ENCODE data around the gene SLC19A3. TPM values are rescaled to one million over a fixed set of nuclear protein-coding genes. Genes with fewer than 3 reads are reported as not detected.
"Not testable (repeated sequence)": the region's sequence is repeated elsewhere in the genome, so short reads cannot be mapped to it uniquely, and the experiment has no call there.

Gene SLC19A3
- total RNA-seq, 2 donors from 2014 or later = not detected

DNA sequence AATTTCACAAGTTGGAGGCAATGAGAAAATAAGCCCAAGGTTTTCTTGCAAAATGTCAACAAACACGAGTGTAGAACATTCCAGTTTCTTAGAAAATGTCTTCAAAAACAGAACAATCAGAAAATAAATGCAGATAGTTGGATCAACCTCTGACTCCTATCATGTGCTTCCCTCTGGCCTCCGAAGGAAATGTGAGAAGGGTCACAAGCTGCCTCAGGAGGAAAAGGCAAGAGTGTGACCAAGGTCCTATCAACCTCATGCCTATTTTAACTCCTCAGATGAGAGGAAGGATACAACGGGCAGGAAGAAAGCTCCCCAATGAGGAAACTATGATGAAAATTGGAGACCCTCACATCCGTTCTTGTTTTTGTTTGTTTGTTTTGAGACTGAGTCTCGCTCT, 43.3 kb downstream of the SLC19A3 start:
- H3K9me3 Mint-ChIP-seq = no peaks in the 10 kb centered on the region
- no peaks in the 10 kb centered on the region for H3K27me3 Mint-ChIP-seq
- no peak overlapping the region for H3K4me3 Mint-ChIP-seq
- H3K27ac Mint-ChIP-seq = no peak overlapping the region
- no peaks in the 10 kb centered on the region for H3K36me3 Mint-ChIP-seq
- ATAC-seq (no peak), DNase-seq (ENCODE audit: low spot score) (no peak)
- H3K4me1 Mint-ChIP-seq (ENCODE audit: low read depth in 2 of 2) = no peaks in the 10 kb centered on the region

DNA sequence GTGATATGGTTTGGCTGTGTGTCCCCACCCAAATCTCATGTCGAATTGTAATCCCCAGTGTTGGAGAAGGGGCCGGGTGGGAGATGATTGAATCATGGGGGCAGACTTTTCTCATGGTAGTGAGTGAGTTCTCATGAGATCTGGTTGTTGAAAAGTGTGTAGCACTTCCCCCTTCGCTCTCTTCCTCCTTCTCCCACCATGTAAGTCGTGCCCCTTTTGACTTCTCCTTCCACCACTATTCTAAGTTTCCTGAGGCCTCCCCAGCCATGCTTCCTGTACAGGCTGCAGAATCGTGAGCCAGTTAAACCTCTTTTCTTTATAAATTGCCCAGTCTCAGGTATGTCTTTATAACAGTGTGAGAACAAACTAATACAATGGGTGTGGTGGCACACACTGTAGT, 44.2 kb downstream of the SLC19A3 start:
- not testable (repeated sequence) for H3K4me3 Mint-ChIP-seq; H3K9me3 Mint-ChIP-seq; H3K36me3 Mint-ChIP-seq; H3K27me3 Mint-ChIP-seq; H3K27ac Mint-ChIP-seq; H3K4me1 Mint-ChIP-seq (ENCODE audit: low read depth in 2 of 2); DNase-seq (ENCODE audit: low spot score); ATAC-seq

DNA sequence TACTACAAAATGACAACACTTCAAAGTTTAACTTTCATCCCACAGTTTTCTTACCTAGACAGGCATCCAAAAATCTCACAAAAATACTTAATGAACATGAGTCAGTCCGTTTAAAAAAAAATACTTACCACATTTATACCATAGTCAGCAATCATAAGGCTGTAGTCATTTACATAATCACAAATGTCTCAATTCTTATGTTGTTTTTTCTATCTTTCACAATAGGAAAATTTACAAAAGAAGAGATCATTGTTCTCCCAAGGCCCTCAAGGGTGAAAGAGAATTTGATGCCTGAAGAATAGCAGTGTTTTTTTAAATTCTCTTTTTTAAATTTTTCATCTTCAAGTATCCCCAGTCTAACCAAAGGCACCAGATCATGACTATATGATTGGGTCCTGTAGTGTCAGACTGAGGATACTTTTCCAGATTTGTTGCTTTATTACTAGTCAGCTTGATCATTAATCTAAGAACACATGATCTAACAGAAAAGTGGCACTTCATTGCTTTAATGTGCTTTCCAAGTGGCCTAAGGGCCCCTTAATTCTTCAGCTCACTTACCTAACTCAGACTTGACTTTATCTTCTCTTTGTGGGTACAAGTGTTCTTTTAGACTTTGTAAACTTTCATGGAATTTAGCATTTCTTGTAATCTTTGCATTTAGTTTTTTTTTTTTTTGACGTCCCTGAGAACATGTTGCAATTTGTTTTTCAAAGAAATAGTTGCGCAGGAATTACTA, 46.5 kb downstream of the SLC19A3 start:
- no peak overlapping the region for H3K27ac Mint-ChIP-seq
- no peaks in the 10 kb centered on the region for H3K4me1 Mint-ChIP-seq (ENCODE audit: low read depth in 2 of 2)
- H3K9me3 Mint-ChIP-seq = no peaks in the 10 kb centered on the region
- no peaks in the 10 kb centered on the region for H3K27me3 Mint-ChIP-seq
- DNase-seq (ENCODE audit: low spot score) = no peak
- ATAC-seq = no peak
- H3K36me3 Mint-ChIP-seq = no peaks in the 10 kb centered on the region
- no peak overlapping the region for H3K4me3 Mint-ChIP-seq

DNA sequence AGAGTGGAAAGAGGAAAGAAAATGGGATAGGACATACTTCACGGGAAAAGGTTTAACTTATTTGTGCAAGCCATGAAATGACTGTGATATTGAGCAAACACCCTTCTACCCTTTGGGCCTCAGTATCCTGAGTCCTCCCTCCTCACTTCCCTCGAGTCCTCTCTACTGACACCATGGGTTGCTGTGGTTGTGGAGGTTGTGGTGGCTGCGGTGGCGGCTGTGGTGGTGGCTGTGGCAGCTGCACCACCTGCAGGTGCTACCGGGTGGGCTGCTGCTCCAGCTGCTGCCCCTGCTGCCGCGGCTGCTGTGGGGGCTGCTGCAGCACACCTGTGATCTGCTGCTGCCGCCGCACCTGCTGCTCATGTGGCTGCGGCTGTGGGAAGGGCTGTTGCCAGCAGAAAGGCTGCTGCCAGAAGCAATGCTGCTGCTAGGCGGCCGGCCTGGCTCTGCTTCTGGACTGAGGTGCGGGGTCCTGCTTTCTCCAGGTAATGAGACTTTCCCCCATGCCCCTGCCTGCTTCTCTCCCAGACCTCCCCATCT, 51.1 kb downstream of the SLC19A3 start, which contains the start of gene SCYGR5:
TSS of gene SCYGR5 (plus strand) at position 174 of the 540 bp plus-strand sequence. CDS start at position 174, 0 bp downstream.
- ATAC-seq; H3K4me1 Mint-ChIP-seq (ENCODE audit: low read depth in 2 of 2); H3K27ac Mint-ChIP-seq; H3K27me3 Mint-ChIP-seq; DNase-seq (ENCODE audit: low spot score); H3K36me3 Mint-ChIP-seq; H3K4me3 Mint-ChIP-seq; H3K9me3 Mint-ChIP-seq: not testable (repeated sequence)

DNA sequence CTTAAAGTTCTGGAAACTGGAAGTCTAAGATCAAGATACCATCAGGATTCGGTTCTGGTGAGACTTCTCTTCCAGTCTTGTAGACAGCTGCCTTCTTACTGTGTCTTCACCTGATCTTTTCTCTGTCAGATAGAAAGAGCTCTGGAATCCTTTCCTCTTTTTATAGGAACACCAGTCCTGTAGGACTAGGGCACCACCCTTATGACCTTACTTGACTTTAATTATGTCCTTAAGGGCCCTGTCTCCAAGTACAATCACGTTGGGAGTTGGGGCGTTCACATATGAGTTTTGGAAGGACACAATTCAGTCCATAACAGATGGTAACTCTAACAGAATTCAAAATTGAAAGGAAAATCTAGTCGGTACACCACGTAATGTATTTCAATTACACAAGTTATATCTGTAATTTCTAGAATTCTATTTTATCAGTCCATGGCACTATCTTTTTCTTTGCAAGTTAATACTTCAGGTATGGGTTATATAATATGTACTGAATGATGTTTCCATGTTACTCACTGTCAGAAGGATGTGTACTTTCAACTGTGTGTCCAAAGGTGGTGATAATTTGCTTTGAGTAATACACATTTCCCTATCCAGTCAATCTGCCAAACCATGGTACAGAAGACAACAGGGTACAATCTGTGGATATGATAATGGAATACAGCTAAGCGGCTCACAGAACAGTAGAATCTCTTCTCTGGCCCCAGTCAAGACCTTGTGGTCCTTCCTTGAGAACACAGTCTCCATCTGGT, 52.5 kb downstream of the SLC19A3 start:
- no peak for ATAC-seq
- H3K27me3 Mint-ChIP-seq = peaks cover 0 to 2% of the 10 kb centered on the region in 2 donors
- H3K4me3 Mint-ChIP-seq = no peak overlapping the region
- no peaks in the 10 kb centered on the region for H3K4me1 Mint-ChIP-seq (ENCODE audit: low read depth in 2 of 2)
- no peak for DNase-seq (ENCODE audit: low spot score)
- no peaks in the 10 kb centered on the region for H3K36me3 Mint-ChIP-seq
- no peak overlapping the region for H3K27ac Mint-ChIP-seq
- H3K9me3 Mint-ChIP-seq = no peaks in the 10 kb centered on the region

DNA sequence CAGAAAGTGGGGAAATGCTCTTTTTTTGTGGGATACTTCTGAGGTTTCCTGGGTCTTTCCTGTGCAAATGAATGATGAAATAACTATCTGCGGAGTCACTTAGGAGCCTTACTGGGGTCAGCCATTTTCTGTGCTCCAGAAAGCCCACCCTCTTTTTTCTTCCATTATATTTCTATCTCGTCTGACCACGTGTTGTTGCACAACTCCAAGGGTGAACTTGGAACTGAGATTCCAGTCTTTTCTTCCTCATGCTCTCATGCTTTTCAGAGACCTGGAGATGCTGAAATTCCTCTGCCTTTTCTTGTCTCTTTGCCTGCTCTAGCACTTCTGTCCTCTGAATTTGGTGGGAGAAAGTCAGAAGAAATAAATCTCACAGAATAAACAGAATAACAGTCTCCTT, 56.0 kb downstream of the SLC19A3 start:
- H3K4me3 Mint-ChIP-seq = no peak overlapping the region
- no peak overlapping the region for H3K27ac Mint-ChIP-seq
- peaks cover 0 to 4% of the 10 kb centered on the region in 2 donors for H3K27me3 Mint-ChIP-seq
- no peaks in the 10 kb centered on the region for H3K9me3 Mint-ChIP-seq
- ATAC-seq (no peak), DNase-seq (ENCODE audit: low spot score) (no peak)
- H3K36me3 Mint-ChIP-seq = no peaks in the 10 kb centered on the region
- H3K4me1 Mint-ChIP-seq (ENCODE audit: low read depth in 2 of 2) = no peaks in the 10 kb centered on the region

DNA sequence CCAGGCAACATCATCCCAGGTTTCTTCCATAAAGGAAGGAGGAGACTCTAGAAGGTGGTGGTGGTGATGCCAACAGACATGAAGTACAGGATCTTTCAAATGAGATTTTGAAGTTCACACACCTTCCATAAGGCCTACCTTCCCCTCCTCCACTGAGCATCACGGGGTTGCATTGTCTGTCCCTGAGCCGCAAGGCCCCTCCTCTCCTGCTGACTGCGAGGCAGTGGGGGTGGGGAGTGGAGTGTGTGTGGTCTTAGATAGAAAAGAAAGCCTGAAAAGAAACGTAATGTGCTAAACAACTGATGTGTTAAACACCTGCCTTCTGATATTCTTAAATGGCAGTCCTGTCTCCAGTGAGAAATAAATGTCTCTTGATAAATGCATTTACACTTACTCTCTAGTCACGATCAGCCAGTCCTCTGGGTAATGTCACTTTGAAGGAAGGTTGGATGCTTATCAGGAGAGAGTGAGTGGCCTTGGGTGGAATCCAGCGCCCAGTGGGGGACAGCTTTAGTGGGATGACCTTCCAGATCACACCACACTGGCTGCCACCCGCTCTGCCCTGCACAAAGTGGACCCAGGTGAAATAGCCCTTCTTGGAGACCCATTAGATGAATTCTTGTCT, 56.7 kb downstream of the SLC19A3 start:
- Mint-ChIP-seq H3K9me3 (no peaks in the 10 kb centered on the region), H3K27ac (no peak overlapping the region), H3K27me3 (peaks cover 0 to 4% of the 10 kb centered on the region in 2 donors), H3K4me1 (ENCODE audit: low read depth in 2 of 2) (no peaks in the 10 kb centered on the region), H3K36me3 (no peaks in the 10 kb centered on the region), H3K4me3 (no peak overlapping the region)
- ATAC-seq (peak in 1 of 2 donors; percentile 34), DNase-seq (ENCODE audit: low spot score) (no peak)

DNA sequence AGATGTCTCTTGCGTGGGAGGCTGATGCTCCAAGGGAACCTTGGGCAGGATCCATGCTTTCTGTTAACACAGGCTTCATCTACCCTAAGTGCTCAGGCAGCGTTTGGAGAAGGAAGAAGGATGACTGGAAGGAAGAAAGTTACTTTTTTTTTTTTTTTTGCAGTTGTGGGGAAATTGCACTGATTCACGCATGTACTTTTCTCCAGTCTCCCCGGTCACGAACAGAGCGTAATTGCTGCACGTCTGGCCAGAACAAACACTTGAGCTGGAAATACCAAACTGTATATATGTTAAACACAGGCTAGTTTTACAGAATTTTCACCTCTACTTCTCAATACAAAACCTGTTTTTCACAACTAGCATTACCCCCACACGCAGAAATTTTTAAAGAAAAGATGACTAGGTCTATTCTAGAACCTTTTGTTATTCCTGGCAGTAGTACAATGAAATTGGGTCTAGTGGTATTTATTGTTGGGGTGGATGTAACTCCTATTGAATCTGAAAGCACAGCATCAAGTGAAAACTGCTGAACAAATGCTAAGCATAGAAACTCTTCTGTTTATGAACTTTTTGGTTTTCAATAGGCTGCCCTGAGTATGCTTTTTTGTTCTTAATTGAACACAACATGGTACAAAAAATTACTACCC, 60.5 kb downstream of the SLC19A3 start:
- Mint-ChIP-seq H3K27ac (no peak overlapping the region), H3K4me1 (ENCODE audit: low read depth in 2 of 2) (no peaks in the 10 kb centered on the region), H3K4me3 (no peak overlapping the region), H3K27me3 (peaks cover 10 to 12% of the 10 kb centered on the region in 2 donors), H3K9me3 (no peaks in the 10 kb centered on the region), H3K36me3 (no peaks in the 10 kb centered on the region)
- no peak for ATAC-seq
- DNase-seq (ENCODE audit: low spot score) = no peak

DNA sequence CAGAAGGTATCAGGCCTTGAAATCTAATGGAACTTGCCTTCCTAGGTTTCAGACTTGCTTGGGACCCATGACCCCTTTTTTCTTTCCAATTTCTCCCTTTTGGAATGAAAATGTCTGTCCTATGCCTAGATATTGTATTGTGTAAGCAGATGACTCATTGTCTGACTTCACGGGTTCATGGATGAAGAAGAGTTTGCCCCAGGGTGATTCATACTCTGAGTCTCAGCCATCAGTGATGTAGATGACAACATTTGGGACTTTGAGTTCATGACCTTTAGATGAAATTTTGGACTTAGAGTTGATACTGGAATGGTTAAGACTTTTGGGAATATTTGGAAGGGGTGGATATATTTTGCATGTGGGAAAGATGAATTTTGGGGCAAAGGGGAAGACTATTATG, 62.4 kb downstream of the SLC19A3 start:
- H3K4me3 Mint-ChIP-seq = no peak overlapping the region
- H3K4me1 Mint-ChIP-seq (ENCODE audit: low read depth in 2 of 2) = no peaks in the 10 kb centered on the region
- H3K36me3 Mint-ChIP-seq = no peaks in the 10 kb centered on the region
- no peak overlapping the region for H3K27ac Mint-ChIP-seq
- DNase-seq (ENCODE audit: low spot score) (no peak), ATAC-seq (no peak)
- no peaks in the 10 kb centered on the region for H3K9me3 Mint-ChIP-seq
- H3K27me3 Mint-ChIP-seq = peaks cover 8 to 12% of the 10 kb centered on the region in 2 donors

DNA sequence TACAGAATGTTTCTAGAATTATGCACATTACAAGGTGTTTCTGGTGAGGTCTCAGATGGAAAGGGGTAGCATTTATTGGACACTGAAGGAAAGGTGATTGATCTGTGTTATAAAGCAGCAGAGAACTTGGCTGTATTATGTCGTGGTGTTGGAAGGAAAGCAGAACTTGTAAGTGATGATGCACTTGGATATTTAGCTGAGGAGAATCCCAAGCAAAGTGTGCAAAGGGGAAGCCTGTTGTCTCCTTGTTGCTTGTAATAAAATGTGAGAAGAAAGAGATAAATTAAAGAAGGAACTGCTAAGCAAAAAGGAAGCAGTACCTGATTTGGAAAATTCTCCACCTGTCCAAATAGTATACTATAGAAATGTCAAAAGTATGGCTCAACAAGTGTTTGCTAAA, 63.4 kb downstream of the SLC19A3 start:
- H3K4me3 Mint-ChIP-seq = no peak overlapping the region
- no peaks in the 10 kb centered on the region for H3K36me3 Mint-ChIP-seq
- DNase-seq (ENCODE audit: low spot score) = no peak
- no peaks in the 10 kb centered on the region for H3K4me1 Mint-ChIP-seq (ENCODE audit: low read depth in 2 of 2)
- H3K27me3 Mint-ChIP-seq = peaks cover 8 to 12% of the 10 kb centered on the region in 2 donors
- no peaks in the 10 kb centered on the region for H3K9me3 Mint-ChIP-seq
- no peak for ATAC-seq
- no peak overlapping the region for H3K27ac Mint-ChIP-seq

DNA sequence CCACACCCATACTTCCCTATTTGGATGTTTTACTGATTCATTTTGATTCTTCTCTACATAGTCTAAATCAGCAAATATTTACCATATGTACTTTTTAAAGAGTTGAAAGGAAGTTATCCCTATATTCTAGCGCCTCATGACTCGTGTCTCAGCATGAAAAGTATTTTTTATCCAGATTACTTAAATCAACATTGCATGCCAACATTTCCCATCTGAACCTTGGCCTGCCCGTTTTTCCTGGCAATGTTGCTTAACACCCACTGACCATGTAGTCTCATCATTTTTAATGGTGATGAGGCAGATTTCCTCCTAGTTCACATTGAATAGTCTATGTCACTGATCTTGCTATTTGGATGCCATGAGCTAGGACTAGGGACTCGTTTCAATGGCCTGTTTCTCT, 64.4 kb downstream of the SLC19A3 start:
- DNase-seq (ENCODE audit: low spot score) (no peak), ATAC-seq (no peak)
- H3K27me3 Mint-ChIP-seq = peaks cover 8 to 12% of the 10 kb centered on the region in 2 donors
- no peaks in the 10 kb centered on the region for H3K36me3 Mint-ChIP-seq
- H3K27ac Mint-ChIP-seq = no peak overlapping the region
- H3K4me3 Mint-ChIP-seq = no peak overlapping the region
- H3K9me3 Mint-ChIP-seq = no peaks in the 10 kb centered on the region
- no peaks in the 10 kb centered on the region for H3K4me1 Mint-ChIP-seq (ENCODE audit: low read depth in 2 of 2)

DNA sequence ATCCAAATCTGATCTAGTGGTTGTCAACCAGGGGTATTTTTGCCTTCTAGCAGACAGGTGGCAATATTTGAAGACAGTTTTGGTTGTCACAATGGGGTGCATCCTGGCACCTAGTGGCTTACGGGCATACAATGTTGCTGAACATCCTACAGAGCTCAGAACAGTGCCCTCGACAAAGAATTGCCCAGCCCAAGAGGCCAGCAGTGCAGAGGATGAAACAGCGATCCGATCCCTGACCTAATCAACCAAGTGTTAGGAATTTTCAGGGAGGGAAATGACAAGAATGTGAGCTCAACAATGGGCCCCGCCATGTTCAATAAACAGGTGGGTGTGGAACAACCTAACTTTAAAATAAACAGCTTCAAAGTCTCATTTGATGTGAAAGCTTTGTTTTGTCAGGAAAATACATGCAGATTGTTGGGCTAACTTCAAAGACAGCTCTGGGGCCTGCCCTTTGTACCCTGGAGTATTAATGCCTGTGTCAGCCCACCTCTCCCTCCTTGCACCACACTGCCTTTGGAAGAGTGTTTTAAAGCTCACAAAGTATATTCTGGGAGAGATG, 73.8 kb downstream of the SLC19A3 start:
- no peak overlapping the region for H3K27ac Mint-ChIP-seq
- no peaks in the 10 kb centered on the region for H3K4me1 Mint-ChIP-seq (ENCODE audit: low read depth in 2 of 2)
- H3K4me3 Mint-ChIP-seq = no peak overlapping the region
- H3K27me3 Mint-ChIP-seq = peaks cover 4 to 8% of the 10 kb centered on the region in 2 donors
- H3K36me3 Mint-ChIP-seq = no peaks in the 10 kb centered on the region
- ATAC-seq (no peak), DNase-seq (ENCODE audit: low spot score) (no peak)
- H3K9me3 Mint-ChIP-seq = no peaks in the 10 kb centered on the region

DNA sequence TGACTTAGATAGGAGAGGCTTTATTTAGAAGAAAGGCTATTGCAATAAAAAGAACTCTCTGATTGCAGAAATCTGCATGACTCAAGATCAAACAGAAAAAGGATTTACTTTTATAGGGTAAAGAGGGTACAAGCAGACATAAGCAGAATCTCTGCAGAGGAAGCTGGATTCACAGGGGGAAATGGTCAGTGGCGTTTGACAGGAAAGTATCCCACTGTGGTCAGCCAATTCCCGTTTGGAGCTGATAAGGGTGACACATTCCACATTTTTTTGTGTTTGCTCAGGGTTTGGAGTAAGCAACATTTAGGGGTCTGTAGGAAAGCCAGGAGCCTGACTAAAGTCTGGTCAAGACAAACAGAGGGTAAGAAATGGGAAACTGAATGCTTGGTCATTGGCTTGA, 75.2 kb downstream of the SLC19A3 start:
- Mint-ChIP-seq H3K9me3 (no peaks in the 10 kb centered on the region), H3K4me3 (no peak overlapping the region), H3K4me1 (ENCODE audit: low read depth in 2 of 2) (no peaks in the 10 kb centered on the region), H3K27ac (no peak overlapping the region), H3K27me3 (peaks cover 4 to 5% of the 10 kb centered on the region in 2 donors), H3K36me3 (no peaks in the 10 kb centered on the region)
- ATAC-seq (no peak), DNase-seq (ENCODE audit: low spot score) (no peak)
